Measurements from ENCODE around the gene INKA2.

Gene INKA2

GRCh38 chr1:111704776-111705175 lies 34.4 kb downstream of the INKA2 start:
- DNase-seq (ENCODE audit: low read depth in 1 of 2, low spot score in 1 of 2) = no peak

GRCh38 chr1:111704240-111704639 lies 35.0 kb downstream of the INKA2 start:
- no peak for DNase-seq (ENCODE audit: low read depth in 1 of 2, low spot score in 1 of 2)

- DNase-seq (ENCODE audit: low read depth in 1 of 2, low spot score in 1 of 2) = no peak
Measured at GRCh38 chr1:111702504-111703050, 36.6 kb downstream of the INKA2 start.

- no peak for DNase-seq (ENCODE audit: low read depth in 1 of 2, low spot score in 1 of 2)
Measured at GRCh38 chr1:111699268-111699667, 39.9 kb downstream of the INKA2 start.

- no peak for DNase-seq (ENCODE audit: low read depth in 1 of 2, low spot score in 1 of 2)
Measured at GRCh38 chr1:111696330-111696729, 42.9 kb downstream of the INKA2 start.

DNA sequence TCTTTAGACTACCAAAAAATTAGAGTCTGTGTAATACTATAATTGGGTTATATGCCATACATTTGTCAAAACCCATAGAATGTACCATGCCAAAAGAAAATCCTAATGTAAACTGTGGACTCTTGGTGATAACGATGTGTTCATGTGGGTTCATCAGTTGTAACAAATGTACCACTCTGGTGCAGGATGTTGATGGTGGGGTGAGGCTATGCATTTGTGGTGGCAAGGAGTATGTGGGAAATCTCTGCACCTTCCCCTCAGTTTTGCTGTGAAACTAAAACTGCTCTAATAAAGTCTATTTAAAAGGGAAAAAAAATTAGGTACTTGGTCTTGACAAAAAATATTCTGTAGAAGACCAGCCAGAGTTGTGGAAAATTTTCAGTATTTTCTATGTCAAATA lies 43.4 kb downstream of the INKA2 start:
- DNase-seq (ENCODE audit: low read depth in 1 of 2, low spot score in 1 of 2) = no peak

DNA sequence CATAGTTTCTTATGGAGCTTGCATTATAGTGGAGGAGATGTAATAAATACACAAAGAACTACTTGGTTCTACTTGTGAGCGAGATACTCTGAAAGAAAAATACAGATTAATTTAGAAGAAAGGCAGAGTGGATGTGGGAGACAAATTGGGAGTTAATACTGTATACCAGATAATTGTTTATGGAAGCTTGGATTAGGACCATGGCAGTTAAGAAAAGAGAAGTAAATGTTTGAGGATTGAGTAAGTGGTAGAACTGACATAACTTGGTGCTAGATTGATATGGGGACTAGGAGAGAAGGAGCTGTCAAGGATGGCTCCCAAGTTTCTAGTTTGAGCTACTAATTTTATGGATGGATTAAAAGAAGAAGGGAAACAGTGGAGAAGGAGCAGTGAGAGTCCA lies 47.3 kb downstream of the INKA2 start:
- DNase-seq (ENCODE audit: low read depth in 1 of 2, low spot score in 1 of 2) = no peak

DNA sequence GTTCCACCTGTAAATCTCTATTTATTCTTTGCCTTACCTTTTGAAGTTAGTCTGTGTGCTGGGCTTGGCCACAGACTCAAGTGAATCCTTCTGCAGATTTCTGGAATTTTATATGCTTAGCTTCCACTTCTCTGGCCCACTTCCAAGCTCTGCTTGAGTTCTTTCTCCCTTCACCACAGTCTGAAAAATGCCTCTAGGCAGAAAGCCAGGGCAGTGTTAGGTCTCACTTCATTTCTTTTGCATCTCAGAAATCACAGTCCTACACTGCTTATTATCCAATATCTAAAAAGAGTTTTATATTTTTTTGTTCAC lies 48.9 kb downstream of the INKA2 start:
- no peak for DNase-seq (ENCODE audit: low read depth in 1 of 2, low spot score in 1 of 2)

Data from activated CD4-positive, alpha-beta T cell treated with anti-CD3 and anti-CD28 coated beads, Interleukin-2, amount 50 U/mL, for 24 hours (primary cell).